ENCODE data around the gene DOCK4.

DNA sequence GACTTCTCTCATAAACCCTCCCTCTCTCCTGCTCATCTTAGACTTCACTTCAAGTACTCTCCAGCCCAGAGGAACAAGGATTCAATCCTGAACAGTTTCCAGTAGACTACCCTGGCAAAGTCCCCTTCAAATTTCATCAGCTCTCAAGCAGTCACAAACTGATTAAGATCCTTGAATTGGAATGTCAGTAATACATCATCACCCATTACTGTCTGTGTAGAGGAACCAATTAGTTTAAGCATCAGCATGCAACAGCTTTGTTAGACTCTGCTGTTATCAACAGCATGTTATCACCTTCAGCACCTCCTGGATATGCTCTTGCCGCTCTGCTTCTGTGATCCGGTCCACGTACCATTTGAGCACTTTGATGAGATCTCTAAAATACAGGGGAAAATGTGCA lies 336.9 kb downstream of the DOCK4 start:
- TF ChIP-seq, protein P1, sequence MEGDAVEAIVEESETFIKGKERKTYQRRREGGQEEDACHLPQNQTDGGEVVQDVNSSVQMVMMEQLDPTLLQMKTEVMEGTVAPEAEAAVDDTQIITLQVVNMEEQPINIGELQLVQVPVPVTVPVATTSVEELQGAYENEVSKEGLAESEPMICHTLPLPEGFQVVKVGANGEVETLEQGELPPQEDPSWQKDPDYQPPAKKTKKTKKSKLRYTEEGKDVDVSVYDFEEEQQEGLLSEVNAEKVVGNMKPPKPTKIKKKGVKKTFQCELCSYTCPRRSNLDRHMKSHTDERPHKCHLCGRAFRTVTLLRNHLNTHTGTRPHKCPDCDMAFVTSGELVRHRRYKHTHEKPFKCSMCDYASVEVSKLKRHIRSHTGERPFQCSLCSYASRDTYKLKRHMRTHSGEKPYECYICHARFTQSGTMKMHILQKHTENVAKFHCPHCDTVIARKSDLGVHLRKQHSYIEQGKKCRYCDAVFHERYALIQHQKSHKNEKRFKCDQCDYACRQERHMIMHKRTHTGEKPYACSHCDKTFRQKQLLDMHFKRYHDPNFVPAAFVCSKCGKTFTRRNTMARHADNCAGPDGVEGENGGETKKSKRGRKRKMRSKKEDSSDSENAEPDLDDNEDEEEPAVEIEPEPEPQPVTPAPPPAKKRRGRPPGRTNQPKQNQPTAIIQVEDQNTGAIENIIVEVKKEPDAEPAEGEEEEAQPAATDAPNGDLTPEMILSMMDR (IDR thresholded peaks at IDR 0.05) = no peak
- TF ChIP-seq POLR2A (IDR thresholded peaks at IDR 0.05) = no peak

Measured in esophagus squamous epithelium (tissue), 4 donors.